OCI-LY1 (cell line): ENCODE data around the gene ACP5.

Source experiments
- H2AFZ ChIP-seq: fragments of 200-600 bp; sonication (generic), shearing (Covaris generic); 2 replicates; pipeline ENCODE4 v1.6.0; 2014; ENCODE audit warnings: antibody characterized with exemption, mild to moderate bottlenecking, low read length
- H3F3A ChIP-seq: fragments of 200-600 bp; sonication (generic), shearing (Covaris generic); 2 replicates; pipeline ENCODE4 v1.6.0; 2014; ENCODE audit warnings: mild to moderate bottlenecking, antibody characterized with exemption, low read length, moderate library complexity; ENCODE audit not compliant: insufficient read depth
- H3K27ac ChIP-seq: fragments of 200-600 bp; sonication (generic); 2 replicates; pipeline ENCODE4 v1.5.1; 2014; ENCODE audit warnings: low read length, mixed run types, mild to moderate bottlenecking, low read depth; ENCODE audit not compliant: poor library complexity, severe bottlenecking
- H3K27me3 ChIP-seq: fragments of 200-600 bp; sonication (generic); 2 replicates; pipeline ENCODE4 v1.6.0; 2014; ENCODE audit warnings: antibody characterized with exemption, mild to moderate bottlenecking, low read length, moderate library complexity; ENCODE audit not compliant: insufficient read depth
- H3K36me3 ChIP-seq: fragments of 200-600 bp; sonication (generic); 2 replicates; pipeline ENCODE4 v1.6.1; 2014; ENCODE audit warnings: mild to moderate bottlenecking, antibody characterized with exemption, low read length, moderate library complexity, mixed read lengths; ENCODE audit not compliant: insufficient read depth
- H3K4me1 ChIP-seq: fragments of 200-600 bp; sonication (generic); 2 replicates; pipeline ENCODE4 v1.5.1; 2014; ENCODE audit warnings: mild to moderate bottlenecking, low read length, moderate library complexity; ENCODE audit not compliant: insufficient read depth, severe bottlenecking
- H3K4me2 ChIP-seq: fragments of 200-600 bp; sonication (generic), shearing (Covaris generic); 2 replicates; pipeline ENCODE4 v1.6.1; 2014; ENCODE audit warnings: low read length
- H3K4me3 ChIP-seq: fragments of 200-600 bp; sonication (generic); 2 replicates; pipeline ENCODE4 v1.5.1; 2014; ENCODE audit warnings: low read length, low read depth, mild to moderate bottlenecking, mixed read lengths; ENCODE audit not compliant: poor library complexity, severe bottlenecking
- H3K79me2 ChIP-seq: fragments of 200-600 bp; shearing (Covaris generic); 2 replicates; pipeline ENCODE4 v1.6.1; 2016; ENCODE audit warnings: mixed run types, low read length, mixed read lengths; ENCODE audit not compliant: insufficient read depth
- H3K9ac ChIP-seq: fragments of 200-600 bp; sonication (generic), shearing (Covaris generic); 2 replicates; pipeline ENCODE4 v1.6.1; 2014; ENCODE audit warnings: mild to moderate bottlenecking, low read length, mixed read lengths
- H3K9me2 ChIP-seq: fragments of 200-600 bp; sonication (generic), shearing (Covaris generic); 2 replicates; pipeline ENCODE4 v1.6.1; 2014; ENCODE audit warnings: low read depth, mild to moderate bottlenecking, low read length, mixed read lengths
- H3K9me3 ChIP-seq: fragments of 200-600 bp; shearing (Covaris generic); 2 replicates; pipeline ENCODE4 v1.6.1; 2014; ENCODE audit warnings: low read length, mixed read lengths
- H4K20me1 ChIP-seq: fragments of 200-600 bp; sonication (generic), shearing (Covaris generic); 2 replicates; pipeline ENCODE4 v1.6.0; 2016; ENCODE audit warnings: mild to moderate bottlenecking, low read length; ENCODE audit not compliant: insufficient read depth
- EZH2 ChIP-seq: fragments of 200-600 bp; sonication (generic), shearing (Covaris generic); IDR thresholded peaks from 2 replicates; pipeline ENCODE4 v1.8.0; 2017; ENCODE audit warnings: borderline replicate concordance, mixed run types, mild to moderate bottlenecking, antibody characterized with exemption, low read length, moderate library complexity, mixed read lengths
- TF ChIP-seq, protein P1 (sequence below): fragments of 200-600 bp; sonication (generic), shearing (Covaris generic); IDR thresholded peaks from 2 replicates; pipeline ENCODE4 v1.5.1; 2017; ENCODE audit warnings: mild to moderate bottlenecking, antibody characterized with exemption, low read length, moderate library complexity, mixed read lengths

ACP5 gene

DNA sequence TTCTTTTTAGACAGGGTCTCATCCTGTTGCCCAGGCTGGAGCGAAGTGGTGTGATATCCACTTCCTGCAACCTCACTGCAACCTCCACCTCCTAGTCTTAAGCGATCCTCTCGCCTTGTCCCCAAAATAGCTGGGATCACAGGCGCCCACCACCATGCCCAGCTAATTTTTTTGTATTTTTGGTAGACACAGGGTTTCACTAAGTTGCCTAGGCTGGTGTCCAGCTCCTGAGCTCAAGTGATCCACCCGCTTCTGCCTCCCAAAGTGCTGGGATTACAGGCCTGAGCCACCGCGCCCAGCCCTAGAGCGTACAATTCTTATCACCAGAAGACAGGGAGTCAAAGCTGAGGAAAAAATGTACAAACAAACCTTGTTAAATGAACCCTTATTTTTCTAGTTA is 13.9 kb downstream of the ACP5 start:
- Histone ChIP-seq H3K4me3 (no peak overlapping the region), H3K27ac (peak overlapping the region; percentile 50), H3K9me2 (no peaks in the 10 kb centered on the region), H3K9ac (no peak overlapping the region), H2AFZ (no peak overlapping the region), H3K79me2 (peaks cover 3% of the 10 kb centered on the region), H3K4me1 (peaks cover 34% of the 10 kb centered on the region), H4K20me1 (no peaks in the 10 kb centered on the region), H3F3A (no peaks in the 10 kb centered on the region), H3K36me3 (peaks cover 4% of the 10 kb centered on the region; the same call in 1 of the 2 replicates), H3K4me2 (no peak overlapping the region), H3K27me3 (no peaks in the 10 kb centered on the region), H3K9me3 (no peaks in the 10 kb centered on the region)
- TF ChIP-seq, protein P1, sequence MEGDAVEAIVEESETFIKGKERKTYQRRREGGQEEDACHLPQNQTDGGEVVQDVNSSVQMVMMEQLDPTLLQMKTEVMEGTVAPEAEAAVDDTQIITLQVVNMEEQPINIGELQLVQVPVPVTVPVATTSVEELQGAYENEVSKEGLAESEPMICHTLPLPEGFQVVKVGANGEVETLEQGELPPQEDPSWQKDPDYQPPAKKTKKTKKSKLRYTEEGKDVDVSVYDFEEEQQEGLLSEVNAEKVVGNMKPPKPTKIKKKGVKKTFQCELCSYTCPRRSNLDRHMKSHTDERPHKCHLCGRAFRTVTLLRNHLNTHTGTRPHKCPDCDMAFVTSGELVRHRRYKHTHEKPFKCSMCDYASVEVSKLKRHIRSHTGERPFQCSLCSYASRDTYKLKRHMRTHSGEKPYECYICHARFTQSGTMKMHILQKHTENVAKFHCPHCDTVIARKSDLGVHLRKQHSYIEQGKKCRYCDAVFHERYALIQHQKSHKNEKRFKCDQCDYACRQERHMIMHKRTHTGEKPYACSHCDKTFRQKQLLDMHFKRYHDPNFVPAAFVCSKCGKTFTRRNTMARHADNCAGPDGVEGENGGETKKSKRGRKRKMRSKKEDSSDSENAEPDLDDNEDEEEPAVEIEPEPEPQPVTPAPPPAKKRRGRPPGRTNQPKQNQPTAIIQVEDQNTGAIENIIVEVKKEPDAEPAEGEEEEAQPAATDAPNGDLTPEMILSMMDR = no peak

DNA sequence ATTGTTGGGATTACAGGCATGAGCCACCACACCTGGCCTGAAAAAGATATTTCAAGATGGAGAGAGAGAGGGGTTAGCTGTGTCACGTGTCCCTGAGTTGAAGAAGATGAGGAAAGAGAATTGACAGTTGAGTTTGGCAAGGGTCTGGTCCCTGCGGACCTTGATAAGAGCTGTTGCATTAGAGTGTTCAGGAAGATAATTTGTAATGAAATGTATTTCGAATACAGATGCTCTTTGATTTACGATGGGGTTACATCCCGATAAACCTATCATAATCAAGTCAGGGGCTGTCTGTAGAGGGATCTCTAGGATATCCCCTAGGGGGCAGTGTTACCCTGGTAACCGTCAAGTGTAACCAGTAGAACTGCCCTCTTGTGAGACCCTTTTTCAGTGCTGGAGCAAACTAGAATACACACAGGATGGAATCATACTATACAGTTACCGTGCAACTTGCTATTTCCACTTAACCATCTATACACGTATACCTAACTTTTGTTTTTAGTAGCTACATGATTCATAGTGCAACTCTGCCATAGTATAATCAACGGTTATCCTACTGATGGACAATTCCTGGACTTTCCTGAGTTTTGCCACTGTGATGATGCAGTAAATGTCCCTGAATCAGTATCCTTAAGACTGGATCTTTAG is 16.9 kb downstream of the ACP5 start:
- peaks cover 44% of the 10 kb centered on the region for H3K4me1 ChIP-seq
- peak overlapping the region; percentile 70 for H3K27ac ChIP-seq
- peak overlapping the region; percentile 81 for H3K4me2 ChIP-seq
- no peaks in the 10 kb centered on the region for H3K9me3 ChIP-seq
- TF ChIP-seq, protein P1 = peak; percentile 90
- no peak for TF ChIP-seq EZH2
- H3K4me3 ChIP-seq = peak overlapping the region; percentile 98
- no peaks in the 10 kb centered on the region for H3K27me3 ChIP-seq
- peaks cover 16% of the 10 kb centered on the region for H3K79me2 ChIP-seq
- peaks cover under 1% of the 10 kb centered on the region; the same call in 1 of the 2 replicates for H3K36me3 ChIP-seq
- H4K20me1 ChIP-seq = no peaks in the 10 kb centered on the region
- no peaks in the 10 kb centered on the region for H3F3A ChIP-seq
- no peaks in the 10 kb centered on the region for H3K9me2 ChIP-seq
- peak overlapping the region; percentile 94 for H3K9ac ChIP-seq
- H2AFZ ChIP-seq = no peak overlapping the region

DNA sequence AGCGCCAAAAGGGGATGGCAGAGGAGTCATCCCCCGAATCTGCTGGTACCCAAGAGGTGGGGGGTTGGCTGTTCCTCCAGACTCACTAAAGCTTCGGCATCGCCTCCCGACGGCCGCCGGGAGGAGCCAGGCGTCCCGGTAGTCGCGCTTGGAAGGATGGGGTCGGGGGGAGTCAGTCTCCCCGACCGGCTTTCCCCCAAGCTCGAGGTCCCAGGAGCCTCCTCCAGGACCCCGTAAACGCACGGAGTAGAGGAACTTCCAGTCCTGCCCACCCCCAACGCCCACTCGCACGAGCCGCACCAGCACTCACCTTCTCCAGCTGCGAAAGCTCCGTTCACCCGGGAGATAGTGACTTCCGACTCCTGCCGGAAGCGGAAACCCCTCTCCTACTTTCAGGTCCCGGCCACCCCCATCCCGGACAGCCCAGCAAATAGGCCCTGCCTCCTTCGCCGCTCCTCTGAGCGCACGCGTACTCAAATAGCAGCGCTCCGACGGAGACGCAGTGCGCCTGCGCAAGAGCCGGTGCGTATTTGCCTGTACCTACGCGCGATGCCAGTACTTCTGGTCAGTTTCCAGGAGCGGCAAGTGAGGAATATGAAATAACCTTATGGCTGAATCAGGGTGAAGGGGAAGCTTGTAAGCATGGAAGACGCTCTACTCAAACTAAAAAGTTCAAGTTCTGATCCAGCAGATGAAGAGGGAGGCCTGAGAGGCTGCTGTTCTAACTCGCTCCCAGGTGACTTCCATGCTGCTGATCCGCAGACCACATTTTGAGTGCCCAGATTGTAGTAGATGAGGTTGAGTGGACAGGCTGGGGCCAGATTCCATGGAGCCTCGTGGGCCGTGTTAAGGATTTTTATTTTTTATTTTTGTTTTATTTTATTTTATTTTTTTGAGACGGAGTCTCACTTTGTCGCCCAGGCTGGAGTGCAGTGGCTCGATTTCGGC is 18.3 kb downstream of the ACP5 start, which contains the start of gene ELOF1:
TSS of gene ELOF1 (minus strand) at position 350 of the 948 bp plus-strand sequence. CDS start 4,883 bp downstream, outside the sequence.
- TF ChIP-seq, protein P1 = peak; percentile 12; the same call in 1 of the 2 replicates
- no peak for TF ChIP-seq EZH2
- Histone ChIP-seq H3K4me1 (peaks cover 32% of the 10 kb centered on the region), H3K9me2 (no peaks in the 10 kb centered on the region), H3K9me3 (no peaks in the 10 kb centered on the region), H3F3A (no peaks in the 10 kb centered on the region), H3K9ac (peak within 1 kb of the TSS; percentile 94), H3K36me3 (peaks cover 10% of the 10 kb centered on the region), H4K20me1 (no peaks in the 10 kb centered on the region), H3K79me2 (peaks cover 16% of the 10 kb centered on the region), H3K27me3 (no peaks in the 10 kb centered on the region), H3K27ac (peak within 1 kb of the TSS; percentile 70), H2AFZ (no peak within 1 kb of the TSS), H3K4me2 (peak within 1 kb of the TSS; percentile 86), H3K4me3 (peak within 1 kb of the TSS; percentile 98)
